HepG2 (cell line): ENCODE results near the gene CCDC117. TPM values are rescaled to one million over a fixed set of nuclear protein-coding genes. Genes with fewer than 3 reads are reported as not detected.

Experiments
- ATAC-seq: fragments of 200-7000 bp; cut with Tn5 transposase; 3 replicates; pipeline ENCODE4 v1.9.1; 2020; ENCODE audit warnings: mild to moderate bottlenecking, moderate library complexity
- BruUV-seq: library from RNA; stranded (reverse); fragments of 400-500 nt; replicated peaks from 2 replicates; lab custom pipeline; 2021; lab: Mats Ljungman, UMichigan
- CTCF ChIA-PET: fragments of 300-600 bp; formaldehyde crosslinking; extraction: SDS; loops from one replicate; lab custom pipeline; 2021; ENCODE audit warnings: low total read pairs, inconsistent platforms, low intra/inter-chr PET ratio; lab: Yijun Ruan, JAX
- POLR2A ChIA-PET: fragments of 350-600 bp; sonication (Branson Sonifier 250); formaldehyde crosslinking; loops from one replicate; lab custom pipeline; 2020; ENCODE audit warnings: antibody characterized with exemption, inconsistent platforms; lab: Yijun Ruan, JAX
- DNase-seq: peaks from one replicate; pipeline ENCODE4 v3.0.0-alpha.2; 2015; ENCODE audit warnings: low spot score
- FAIRE-seq: peaks from 3 replicates; lab custom pipeline; 2011; peaks lifted over from hg19 to GRCh38; lab: Jason Lieb, UNC
- H2AFZ ChIP-seq: one replicate; pipeline ENCODE4 v1.6.1; 2011; ENCODE audit warnings: low read length, inconsistent platforms
- H3K27ac ChIP-seq: fragments of 300-600 bp; 3 replicates; pipeline ENCODE4 v1.8.0; 2011; ENCODE audit warnings: mixed run types, mild to moderate bottlenecking, mixed read lengths, low read length, inconsistent platforms; ENCODE audit not compliant: insufficient read depth; ENCODE audit errors: extremely low read length
- H3K27me3 ChIP-seq, 2 experiments: fragments of 200-600 bp in 1 of 2; 2 replicates in 1 of 2; 3 replicates in 1 of 2; pipeline versions ENCODE4 v1.6.0 to v1.8.0; 2011; ENCODE audit warnings: low read length in 2 of 2, mild to moderate bottlenecking in 2 of 2, moderate library complexity in 2 of 2, inconsistent platforms in 1 of 2; ENCODE audit not compliant: insufficient read depth in 2 of 2, control insufficient read depth in 1 of 2
- H3K36me3 ChIP-seq, 2 experiments: fragments of 200-600 bp in 1 of 2; replicated peaks in 1 of 2; 2 replicates in 1 of 2; 3 replicates in 1 of 2; pipeline versions ENCODE4 v1.5.1 to v1.8.0; 2011; ENCODE audit warnings: low read length in 2 of 2, inconsistent platforms in 1 of 2; ENCODE audit not compliant: insufficient read depth in 2 of 2, control insufficient read depth in 1 of 2
- H3K4me1 ChIP-seq: 2 replicates; pipeline ENCODE4 v1.5.1; 2012; ENCODE audit warnings: low read length, inconsistent platforms; ENCODE audit not compliant: insufficient read depth
- H3K4me2 ChIP-seq: 2 replicates; pipeline ENCODE4 v1.6.0; 2011; ENCODE audit warnings: low read depth, low read length, inconsistent platforms
- H3K4me3 ChIP-seq, 3 experiments: fragments of 200-600 bp in 1 of 3; sonication (generic), shearing (Covaris generic) in 1 of 3; replicated peaks in 1 of 3; 2 replicates each; pipeline ENCODE4 v1.5.1; 2011 to 2016; ENCODE audit warnings: low read length in 3 of 3, inconsistent platforms in 2 of 3, low read depth in 2 of 3, mild to moderate bottlenecking in 2 of 3, control low read depth in 1 of 3, mixed read lengths in 1 of 3; ENCODE audit not compliant: insufficient read depth in 1 of 3
- H3K79me2 ChIP-seq: one replicate; pipeline ENCODE4 v1.6.1; 2011; ENCODE audit warnings: low read length, inconsistent platforms; ENCODE audit not compliant: insufficient read depth
- H3K9ac ChIP-seq: 2 replicates; pipeline ENCODE4 v1.6.0; 2011; ENCODE audit warnings: mild to moderate bottlenecking, low read depth, low read length, inconsistent platforms; ENCODE audit not compliant: insufficient read depth
- H3K9me3 ChIP-seq: 2 replicates; pipeline ENCODE4 v1.5.1; 2012; ENCODE audit warnings: mild to moderate bottlenecking, low read length
- H4K20me1 ChIP-seq: 2 replicates; pipeline ENCODE4 v1.6.0; 2011; ENCODE audit warnings: inconsistent platforms, mild to moderate bottlenecking, low read length, moderate library complexity; ENCODE audit not compliant: insufficient read depth
- ELF4 ChIP-seq: sonication (generic); formaldehyde crosslinking; IDR thresholded peaks from 2 replicates; pipeline ENCODE4 v1.5.0; 2020; ENCODE audit warnings: missing genetic modification reagents, mild to moderate bottlenecking, moderate library complexity, borderline replicate concordance
- GABPB1 ChIP-seq: IDR thresholded peaks from 2 replicates; pipeline ENCODE4 v1.6.1; 2016; ENCODE audit warnings: mild to moderate bottlenecking, missing genetic modification reagents, moderate library complexity, missing compliant biosample characterization
- GATAD1 ChIP-seq: IDR thresholded peaks from 2 replicates; pipeline ENCODE4 v1.6.1; 2016; ENCODE audit warnings: missing genetic modification reagents, missing compliant biosample characterization
- HMGXB4 ChIP-seq, 2 experiments: sonication (generic) in 1 of 2; formaldehyde crosslinking in 1 of 2; IDR thresholded peaks; 2 replicates each; pipeline versions ENCODE4 v1.4.0 to v1.6.1; 2018 to 2020; ENCODE audit warnings: missing genetic modification reagents in 2 of 2, borderline replicate concordance in 1 of 2, low read depth in 1 of 2, mild to moderate bottlenecking in 1 of 2, missing biosample characterization in 1 of 2
- SMAD3 ChIP-seq: sonication (generic); formaldehyde crosslinking; IDR thresholded peaks from 2 replicates; pipeline ENCODE4 v1.4.0; 2020; ENCODE audit warnings: missing genetic modification reagents
- YEATS4 ChIP-seq: sonication (generic); formaldehyde crosslinking; IDR thresholded peaks from 2 replicates; pipeline ENCODE4 v1.4.0; 2020; ENCODE audit warnings: missing genetic modification reagents, borderline replicate concordance
- ZNF230 ChIP-seq: sonication (generic); formaldehyde crosslinking; IDR thresholded peaks from 2 replicates; pipeline ENCODE4 v1.4.0; 2020; ENCODE audit warnings: mild to moderate bottlenecking, missing genetic modification reagents
- ZNF326 ChIP-seq: sonication (generic); formaldehyde crosslinking; IDR thresholded peaks from 2 replicates; pipeline ENCODE4 v1.4.0; 2020; ENCODE audit warnings: missing genetic modification reagents, borderline replicate concordance
- ZNF614 ChIP-seq: IDR thresholded peaks from 2 replicates; pipeline ENCODE4 v1.6.1; 2018; ENCODE audit warnings: missing biosample characterization, missing genetic modification reagents, inconsistent platforms, borderline replicate concordance
- WGBS: methylation state at CpG from one replicate; pipeline ENCODE4 v1.1.6; 2017; ENCODE audit warnings: low lambda C conversion rate; 5-methylcytosine and 5-hydroxymethylcytosine counted together
- in situ Hi-C: cut with HindIII; loops from 2 replicates; pipeline ENCODE4 v1.10.0; 2017; ENCODE audit warnings: low pct_unique_long_range_greater_than_20kb; ENCODE audit not compliant: extremely low pct_ligation_motif_present
- intact Hi-C: fragments of 100-400 bp; cut with micrococcal nuclease; formaldehyde crosslinking; loops from one replicate; pipeline ENCODE4 v1.10.0; 2022; ENCODE audit not compliant: unreplicated experiment
- polyA plus RNA-seq, 8 experiments: library from polyadenylated mRNA; depleted of rRNA in 3 of 8; stranded (reverse) in 7 of 8; unstranded in 1 of 8; fragments of >200 nt; fragmentation: Illumina TruSeq in 4 of 8; extraction: Trizol in 4 of 8; gene quantifications; 2 replicates each; pipeline versions ENCODE4 v1.2.1 to v1.2.3, GENCODE V29; 2011 to 2016; ENCODE audit warnings: low read depth in 4 of 8, missing spikeins in 1 of 8, mixed read lengths in 1 of 8; ENCODE audit not compliant: insufficient read depth in 1 of 8
- total RNA-seq, 5 experiments: library from RNA; depleted of rRNA; stranded (reverse); fragments of >200 nt; fragmentation: Illumina TruSeq; extraction: Trizol; gene quantifications; 2 replicates each; pipeline ENCODE4 v1.2.3, GENCODE V29; 2016; ENCODE audit warnings: low read depth in 1 of 5
- TF ChIP-seq, protein P1 (sequence below): sonication (generic); formaldehyde crosslinking; conservative IDR thresholded peaks from 2 replicates; pipeline ENCODE4 v1.4.0; 2020; ENCODE audit warnings: missing genetic modification reagents
- TF ChIP-seq, protein P2 (sequence below): sonication (generic); formaldehyde crosslinking; IDR thresholded peaks from 2 replicates; pipeline ENCODE4 v1.5.0; 2020; ENCODE audit warnings: missing genetic modification reagents
- TF ChIP-seq, protein P3 (sequence below): sonication (generic); formaldehyde crosslinking; IDR thresholded peaks from 2 replicates; pipeline ENCODE4 v1.4.0; 2020; ENCODE audit warnings: missing genetic modification reagents

The CCDC117 gene
- total and polyA plus RNA-seq, 2 of the 13 experiments (the other 11 are each of a cell fraction or from before 2014, with no cell fraction given): 12.6 to 34.2 TPM

- 100% methylated on average over 2 of the region's 2 CpGs for WGBS
- TF ChIP-seq, protein P1, sequence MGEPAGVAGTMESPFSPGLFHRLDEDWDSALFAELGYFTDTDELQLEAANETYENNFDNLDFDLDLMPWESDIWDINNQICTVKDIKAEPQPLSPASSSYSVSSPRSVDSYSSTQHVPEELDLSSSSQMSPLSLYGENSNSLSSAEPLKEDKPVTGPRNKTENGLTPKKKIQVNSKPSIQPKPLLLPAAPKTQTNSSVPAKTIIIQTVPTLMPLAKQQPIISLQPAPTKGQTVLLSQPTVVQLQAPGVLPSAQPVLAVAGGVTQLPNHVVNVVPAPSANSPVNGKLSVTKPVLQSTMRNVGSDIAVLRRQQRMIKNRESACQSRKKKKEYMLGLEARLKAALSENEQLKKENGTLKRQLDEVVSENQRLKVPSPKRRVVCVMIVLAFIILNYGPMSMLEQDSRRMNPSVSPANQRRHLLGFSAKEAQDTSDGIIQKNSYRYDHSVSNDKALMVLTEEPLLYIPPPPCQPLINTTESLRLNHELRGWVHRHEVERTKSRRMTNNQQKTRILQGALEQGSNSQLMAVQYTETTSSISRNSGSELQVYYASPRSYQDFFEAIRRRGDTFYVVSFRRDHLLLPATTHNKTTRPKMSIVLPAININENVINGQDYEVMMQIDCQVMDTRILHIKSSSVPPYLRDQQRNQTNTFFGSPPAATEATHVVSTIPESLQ: no peak
- TF ChIP-seq SMAD3 (CRISPR knock-in tag) (no peak), ZNF326 (CRISPR knock-in tag) (no peak), ELF4 (no peak), HMGXB4 (CRISPR knock-in tag; IDR thresholded peaks at IDR 0.05; ENCODE audit: borderline replicate concordance in 1 of 2, low read depth in 1 of 2) (no peak), ZNF230 (CRISPR knock-in tag) (no peak), ZNF614 (CRISPR knock-in tag) (no peak), GABPB1 (CRISPR knock-in tag) (no peak), YEATS4 (no peak), GATAD1 (CRISPR knock-in tag) (no peak)
- TF ChIP-seq, protein P2, sequence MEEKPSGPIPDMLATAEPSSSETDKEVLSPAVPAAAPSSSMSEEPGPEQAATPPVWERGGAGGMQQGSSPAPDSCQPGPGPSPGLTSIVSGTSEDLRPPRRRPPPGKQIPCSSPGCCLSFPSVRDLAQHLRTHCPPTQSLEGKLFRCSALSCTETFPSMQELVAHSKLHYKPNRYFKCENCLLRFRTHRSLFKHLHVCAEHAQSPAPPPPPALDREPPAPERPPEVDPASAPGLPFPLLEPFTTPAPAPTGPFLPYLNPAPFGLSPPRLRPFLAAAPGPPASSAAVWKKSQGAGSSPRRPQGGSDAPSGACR (CRISPR knock-in tag): no peak
- TF ChIP-seq, protein P3, sequence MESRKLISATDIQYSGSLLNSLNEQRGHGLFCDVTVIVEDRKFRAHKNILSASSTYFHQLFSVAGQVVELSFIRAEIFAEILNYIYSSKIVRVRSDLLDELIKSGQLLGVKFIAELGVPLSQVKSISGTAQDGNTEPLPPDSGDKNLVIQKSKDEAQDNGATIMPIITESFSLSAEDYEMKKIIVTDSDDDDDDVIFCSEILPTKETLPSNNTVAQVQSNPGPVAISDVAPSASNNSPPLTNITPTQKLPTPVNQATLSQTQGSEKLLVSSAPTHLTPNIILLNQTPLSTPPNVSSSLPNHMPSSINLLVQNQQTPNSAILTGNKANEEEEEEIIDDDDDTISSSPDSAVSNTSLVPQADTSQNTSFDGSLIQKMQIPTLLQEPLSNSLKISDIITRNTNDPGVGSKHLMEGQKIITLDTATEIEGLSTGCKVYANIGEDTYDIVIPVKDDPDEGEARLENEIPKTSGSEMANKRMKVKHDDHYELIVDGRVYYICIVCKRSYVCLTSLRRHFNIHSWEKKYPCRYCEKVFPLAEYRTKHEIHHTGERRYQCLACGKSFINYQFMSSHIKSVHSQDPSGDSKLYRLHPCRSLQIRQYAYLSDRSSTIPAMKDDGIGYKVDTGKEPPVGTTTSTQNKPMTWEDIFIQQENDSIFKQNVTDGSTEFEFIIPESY (CRISPR knock-in tag): no peak
Measured at GRCh38 chr22:28817064-28817463, 44.6 kb downstream of the CCDC117 start.

More at GRCh38 chr22:28817064-28817463, 44.6 kb downstream of the CCDC117 start:
- ChIA-PET POLR2A (interaction anchor here (4.8 to 18.2 kb wide), 2 partner anchors 7 to 22 kb away, joined by 136 to 945 read pairs; partner anchors contain the start of gene XBP1), CTCF (no interaction called here)
- FAIRE-seq: no peak
- Histone ChIP-seq H2AFZ (no peak overlapping the region), H3K4me2 (no peak overlapping the region), H3K4me1 (peaks cover 100% of the 10 kb centered on the region), H3K36me3 (no peaks in the 10 kb centered on the region), H4K20me1 (no peaks in the 10 kb centered on the region), H3K79me2 (peaks cover 4% of the 10 kb centered on the region), H3K9me3 (no peaks in the 10 kb centered on the region), H3K4me3 (no peak overlapping the region), H3K27me3 (no peaks in the 10 kb centered on the region), H3K9ac (no peak overlapping the region), H3K27ac (peak overlapping the region; percentile 15)
- DNase-seq: no peak
- intact Hi-C loops (no loop called here), in situ Hi-C loops (no loop called here)
- BruUV-seq: no TSS peak
- no peak for ATAC-seq
